ENCODE measurements around the gene LEKR1.

The LEKR1 gene

GRCh38 chr3:156826144-156826895 lies at the start of gene LEKR1:
Gene LEKR1, plus strand, starts transcription at chr3:156826353. Its CDS starts 2,977 bp downstream, at chr3:156829330.
- no peak for TF ChIP-seq CTCF (IDR thresholded peaks at IDR 0.05; ENCODE audit: control extremely low read depth, extremely low read depth, low read depth, missing control alignments)
- DNase-seq (ENCODE audit: extremely low spot score) = peak; percentile 87
- CTCF ChIA-PET = interaction anchor here (1.0 to 1.1 kb wide), 2 partner anchors 15 to 256 kb away, joined by 3 read pairs; no protein-coding TSS in a partner anchor
- POLR2A ChIA-PET = no interaction called here

- DNase-seq (ENCODE audit: extremely low spot score) = no peak
- ChIA-PET CTCF (interaction anchor here (1.0 to 1.6 kb wide), 6 partner anchors 9 to 360 kb away, joined by 3 to 6 read pairs (median 4); partner anchors contain the start of gene TIPARP), POLR2A (no interaction called here)
- TF ChIP-seq CTCF (IDR thresholded peaks at IDR 0.05; ENCODE audit: control extremely low read depth, extremely low read depth, low read depth, missing control alignments) = no peak
Measured at GRCh38 chr3:156776871-156777270, 49.3 kb upstream of the LEKR1 start.

GRCh38 chr3:156781310-156782230 lies 44.6 kb upstream of the LEKR1 start:
- DNase-seq (ENCODE audit: extremely low spot score) = no peak
- POLR2A ChIA-PET = no interaction called here
- CTCF ChIA-PET = interaction anchor here (3.3 kb wide), 1 partner anchor 21 kb away, joined by 13 read pairs; no protein-coding TSS in a partner anchor

GRCh38 chr3:156782319-156782718 lies 43.8 kb upstream of the LEKR1 start:
- POLR2A ChIA-PET = no interaction called here
- no peak for DNase-seq (ENCODE audit: extremely low spot score)
- TF ChIP-seq CTCF (IDR thresholded peaks at IDR 0.05; ENCODE audit: control extremely low read depth, extremely low read depth, low read depth, missing control alignments) = no peak
- CTCF ChIA-PET = no interaction called here

More at GRCh38 chr3:156781310-156782230, 44.6 kb upstream of the LEKR1 start:
- TF ChIP-seq CTCF (IDR thresholded peaks at IDR 0.05; ENCODE audit: control extremely low read depth, extremely low read depth, low read depth, missing control alignments) = no peak

GRCh38 chr3:156782921-156783320 lies 43.2 kb upstream of the LEKR1 start:
- TF ChIP-seq CTCF (IDR thresholded peaks at IDR 0.05; ENCODE audit: control extremely low read depth, extremely low read depth, low read depth, missing control alignments) = no peak
- ChIA-PET POLR2A (no interaction called here), CTCF (interaction anchor here (1.2 kb wide), 1 partner anchor 21 kb away, joined by 3 read pairs; no protein-coding TSS in a partner anchor)
- DNase-seq (ENCODE audit: extremely low spot score) = no peak

- POLR2A ChIA-PET = no interaction called here
- CTCF ChIA-PET = interaction anchor here (0.8 kb wide), 1 partner anchor 84 kb away, joined by 3 read pairs; no protein-coding TSS in a partner anchor
- no peak for DNase-seq (ENCODE audit: extremely low spot score)
- no peak for TF ChIP-seq CTCF (IDR thresholded peaks at IDR 0.05; ENCODE audit: control extremely low read depth, extremely low read depth, low read depth, missing control alignments)
Measured at GRCh38 chr3:156787001-156787400, 39.2 kb upstream of the LEKR1 start.
